GM19468 (cell line): ENCODE data around the gene SNN.

Experiments
- ATAC-seq: cut with Tn5 transposase; IDR thresholded peaks from one replicate; pipeline ENCODE4 v1.9.1; 2021; ENCODE audit warnings: mild to moderate bottlenecking, moderate library complexity, moderate number of reproducible peaks; ENCODE audit not compliant: unreplicated experiment; ENCODE audit errors: extremely low read depth

Gene SNN

GRCh38 chr16:11634312-11634711, 33.9 kb upstream of the SNN start:
- no peak for ATAC-seq

GRCh38 chr16:11635113-11635652, 33.1 kb upstream of the SNN start:
- ATAC-seq: no peak

DNA sequence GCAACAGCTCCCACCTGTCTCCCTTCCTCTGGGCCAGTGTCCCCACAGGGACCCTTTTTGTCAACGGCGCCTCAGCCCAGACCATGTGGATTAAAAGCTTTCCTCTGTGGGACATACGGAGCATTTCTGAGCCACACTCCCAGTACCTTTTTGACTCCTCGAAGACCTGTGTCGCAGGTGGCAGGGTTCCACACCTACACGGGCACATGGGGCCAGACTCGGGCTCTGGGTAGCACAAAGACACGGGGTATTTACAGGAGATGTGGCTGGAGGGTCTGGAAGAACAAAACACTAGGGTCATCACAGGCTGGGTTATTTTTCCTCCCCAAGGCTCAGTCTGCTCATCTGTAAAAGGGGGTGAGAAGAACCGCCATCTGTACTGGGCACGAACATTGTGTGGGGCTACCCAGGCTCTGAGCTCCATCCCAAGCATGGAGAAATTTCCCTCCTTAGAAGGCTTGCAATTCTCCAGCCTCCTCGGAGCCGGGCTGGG, 32.5 kb upstream of the SNN start:
- ATAC-seq: no peak

GRCh38 chr16:11636172-11636721, 32.0 kb upstream of the SNN start:
- ATAC-seq: no peak

GRCh38 chr16:11637320-11637719, 30.9 kb upstream of the SNN start:
- ATAC-seq: no peak

- ATAC-seq: no peak
Observed at GRCh38 chr16:11638140-11638539, 30.1 kb upstream of the SNN start.

DNA sequence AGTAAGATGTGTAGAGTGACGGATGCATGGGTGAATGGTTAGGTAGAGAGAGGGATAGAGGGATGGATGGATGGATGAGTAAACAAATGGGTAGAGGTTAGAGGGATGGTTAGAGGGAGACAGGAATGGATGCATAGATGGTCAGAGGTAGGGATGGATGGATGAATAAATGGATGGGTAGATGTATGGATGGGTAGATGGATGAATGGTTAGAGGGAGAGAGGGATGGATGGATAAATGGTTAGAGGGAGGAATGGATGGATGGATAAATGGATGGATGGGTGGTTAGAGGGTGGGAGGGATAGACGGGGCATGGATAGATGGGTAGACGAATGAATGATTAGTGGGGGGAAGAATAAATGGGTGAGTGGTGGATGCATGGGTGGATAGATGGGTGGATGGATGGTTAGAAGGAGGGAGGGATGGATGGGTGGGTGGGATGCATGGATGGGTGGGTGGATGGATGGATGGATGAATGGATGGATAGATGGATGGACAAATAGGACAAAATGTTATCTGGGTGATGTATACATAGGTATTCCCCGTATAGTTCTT, 29.2 kb upstream of the SNN start:
- ATAC-seq: no peak

DNA sequence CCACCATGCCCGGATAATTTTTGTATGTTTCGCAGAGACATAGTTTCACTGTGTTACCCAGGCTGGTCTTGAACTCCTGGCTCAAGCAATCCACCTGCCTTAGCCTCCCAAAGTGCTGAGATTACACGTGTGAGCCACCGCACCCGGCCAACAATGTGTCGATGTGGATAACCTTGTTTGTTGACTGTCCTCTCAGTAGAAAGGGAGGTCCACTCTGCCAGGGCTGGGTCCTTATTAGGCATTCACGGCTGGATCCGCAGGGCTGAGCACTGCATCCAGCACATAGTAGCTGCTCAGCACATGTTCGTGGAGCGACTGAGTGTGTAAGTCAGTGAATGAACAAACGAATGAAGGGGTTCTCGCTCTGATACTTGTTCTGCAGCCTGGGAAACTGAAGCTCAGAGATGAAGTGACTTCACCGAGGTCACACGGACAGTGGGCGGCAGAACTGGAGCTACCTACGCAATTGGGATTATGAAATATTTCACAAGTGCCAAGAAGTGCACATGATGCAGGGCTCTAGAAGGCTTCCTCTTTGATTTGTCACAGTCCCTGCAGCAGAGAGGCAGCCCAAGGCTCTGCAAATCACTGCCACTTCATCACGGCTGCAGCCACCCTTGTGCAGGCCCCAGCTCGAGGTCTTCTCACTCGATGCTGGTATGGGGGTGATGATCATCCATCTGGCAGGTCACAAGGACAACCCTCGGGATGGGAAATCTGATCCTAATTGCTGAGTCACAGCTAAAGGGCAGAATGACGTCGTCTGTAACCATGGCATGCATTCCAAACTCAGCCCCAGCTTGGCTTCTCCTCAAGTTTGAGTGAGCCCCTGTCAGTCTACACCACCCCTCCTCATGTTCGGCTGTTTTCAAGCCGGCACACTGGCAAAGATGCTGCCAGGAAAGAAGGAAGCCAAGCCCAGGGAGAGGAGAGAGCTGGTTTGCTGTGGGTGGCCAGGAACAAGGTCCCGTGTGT, 28.0 kb upstream of the SNN start:
- no peak for ATAC-seq

DNA sequence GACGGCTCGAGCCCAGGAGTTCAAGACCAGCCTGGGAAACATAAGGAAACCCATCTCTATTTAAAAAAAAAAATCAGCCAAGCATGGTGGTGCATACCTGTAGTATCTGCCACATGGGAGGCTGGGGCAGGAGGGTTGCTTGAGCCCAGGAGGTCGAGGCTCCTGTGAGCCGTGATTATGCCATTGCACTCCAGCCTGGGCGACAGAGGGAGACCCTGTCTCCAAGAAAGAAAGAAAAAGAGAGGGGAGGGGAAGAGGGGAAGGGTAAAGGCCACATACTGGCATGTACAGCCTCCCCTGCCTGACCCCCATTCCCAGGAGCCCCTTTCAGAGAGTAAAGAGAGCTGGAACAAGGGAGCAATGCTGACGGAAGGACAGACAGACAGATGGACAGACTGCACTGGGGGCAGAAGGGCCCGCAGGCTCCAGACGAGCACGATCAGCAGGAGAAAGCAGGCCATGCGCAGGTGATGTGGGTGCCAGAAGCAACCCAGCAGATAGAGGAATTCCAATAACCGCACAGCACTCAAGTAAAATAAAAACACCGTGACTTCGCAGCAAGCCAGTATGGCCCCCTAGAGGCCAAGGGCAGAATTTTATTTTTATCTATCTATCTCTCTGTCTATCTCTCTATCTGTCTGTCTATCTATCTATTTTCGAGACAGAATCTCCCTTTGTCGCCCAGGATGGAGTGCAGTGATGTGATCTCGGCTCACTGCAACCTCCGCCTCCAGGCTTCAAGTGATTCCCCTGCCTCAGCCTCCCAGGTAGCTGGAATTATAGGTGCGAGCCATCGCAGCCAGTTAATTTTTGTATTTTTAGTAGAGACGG, 27.1 kb upstream of the SNN start:
- no peak for ATAC-seq

DNA sequence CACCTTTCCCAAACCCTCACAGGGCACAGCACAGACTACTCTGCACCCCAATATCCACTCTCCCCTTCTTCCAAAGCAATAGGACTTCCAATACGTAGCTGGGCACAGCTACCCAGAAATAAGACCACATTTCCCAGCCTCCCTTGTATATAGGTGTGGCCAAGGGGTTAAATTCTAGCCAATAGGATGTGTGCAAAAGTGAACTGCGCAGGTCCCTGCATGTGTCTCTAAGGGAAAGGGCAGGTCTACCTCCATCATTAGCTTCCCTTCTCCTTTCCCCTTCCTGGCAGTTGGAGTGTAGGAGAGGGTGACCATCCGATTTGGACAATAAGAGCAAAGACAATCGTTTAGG, 25.5 kb upstream of the SNN start:
- no peak for ATAC-seq

DNA sequence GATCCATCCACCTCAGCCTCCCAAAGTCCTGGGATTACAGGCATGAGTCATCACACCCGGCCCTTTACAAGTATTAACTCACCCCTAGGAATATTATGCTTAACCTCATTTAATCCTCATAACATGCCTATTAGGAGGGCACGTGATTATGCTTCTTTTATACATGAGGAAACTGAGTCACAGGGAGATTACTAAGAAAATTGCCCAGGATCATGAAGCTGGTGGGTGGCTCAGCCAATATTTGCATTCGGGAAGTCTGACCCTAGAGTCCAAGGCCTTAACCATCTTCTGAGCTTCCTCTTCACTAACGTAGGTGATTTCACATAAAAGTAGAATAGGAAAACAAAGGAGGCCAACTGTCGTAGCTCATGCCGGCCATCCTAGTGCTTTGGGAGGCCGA, 19.0 kb upstream of the SNN start:
- no peak for ATAC-seq

DNA sequence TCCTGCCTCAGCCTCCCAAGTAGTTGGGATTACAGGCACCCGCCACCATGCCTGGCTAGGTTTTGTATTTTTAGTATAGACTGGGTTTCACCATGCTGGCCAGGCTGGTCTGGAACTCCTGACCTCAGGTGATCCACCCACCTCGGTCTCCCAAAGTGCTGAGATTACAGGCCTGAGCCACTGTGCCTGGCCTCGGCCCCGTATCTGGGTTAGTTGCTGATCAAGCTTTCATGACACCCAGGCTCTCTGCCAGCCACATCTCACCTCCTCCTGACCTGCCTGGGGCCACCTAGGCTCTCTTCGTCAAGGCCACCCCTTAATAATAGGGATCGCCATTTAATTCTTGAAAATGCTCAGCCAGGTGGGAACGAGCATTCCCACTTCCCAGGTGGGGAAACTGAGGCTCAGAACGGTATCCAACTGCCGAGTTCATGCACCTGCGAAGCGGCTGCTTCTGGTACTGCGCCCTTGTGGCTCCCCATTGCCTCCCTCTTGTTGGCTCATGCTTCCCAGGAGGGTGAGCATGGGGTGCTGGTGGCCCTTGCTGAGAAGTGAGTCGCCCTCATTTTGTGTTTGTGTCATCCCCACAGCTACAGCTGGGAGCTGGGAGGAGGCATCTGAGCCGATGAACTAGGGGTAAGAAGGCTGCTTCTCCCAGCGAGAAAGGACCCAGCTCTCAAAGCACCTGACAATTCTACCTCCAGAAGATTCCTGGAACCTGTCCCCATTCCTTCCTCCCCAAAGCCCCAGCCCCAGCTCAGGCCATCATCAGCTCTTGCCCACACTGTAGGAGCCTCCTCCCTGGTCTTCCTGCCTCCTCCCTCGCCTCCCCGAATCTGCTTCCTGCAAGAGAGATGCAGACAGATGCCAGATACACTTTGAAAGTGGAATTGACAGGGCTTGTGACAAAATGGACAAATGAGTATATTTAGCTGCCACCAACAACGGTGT, 17.3 kb upstream of the SNN start:
- ATAC-seq: no peak

GRCh38 chr16:11651796-11652195, 16.5 kb upstream of the SNN start:
- no peak for ATAC-seq

- ATAC-seq: no peak
Observed at GRCh38 chr16:11655655-11656054, 12.6 kb upstream of the SNN start.

DNA sequence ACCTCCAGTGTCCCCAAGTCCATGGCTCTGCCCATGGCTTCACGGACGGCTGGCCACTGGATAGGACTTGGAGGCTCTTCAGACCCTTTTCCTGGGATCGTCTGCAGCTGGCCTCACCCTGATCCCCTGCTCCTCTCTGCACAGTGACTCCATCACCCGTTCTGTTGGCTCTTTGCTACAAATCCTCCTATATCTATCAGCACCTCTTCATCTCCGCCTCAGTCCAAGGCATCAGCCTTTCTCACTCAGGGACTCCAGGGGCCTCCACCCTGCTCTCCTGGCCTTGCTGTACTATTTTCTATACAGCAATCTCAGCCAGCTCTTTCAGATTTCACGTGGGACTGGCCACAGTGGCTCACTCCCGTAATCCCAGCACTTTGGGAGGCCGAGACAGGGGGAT, 10.7 kb upstream of the SNN start:
- no peak for ATAC-seq

GRCh38 chr16:11658896-11659708, 9.2 kb upstream of the SNN start:
- ATAC-seq: no peak

GRCh38 chr16:11660565-11660964, 7.7 kb upstream of the SNN start:
- ATAC-seq: no peak

GRCh38 chr16:11662582-11662981, 5.7 kb upstream of the SNN start:
- no peak for ATAC-seq
